ENCODE measurements around the gene DHTKD1.

Gene DHTKD1, protein sequence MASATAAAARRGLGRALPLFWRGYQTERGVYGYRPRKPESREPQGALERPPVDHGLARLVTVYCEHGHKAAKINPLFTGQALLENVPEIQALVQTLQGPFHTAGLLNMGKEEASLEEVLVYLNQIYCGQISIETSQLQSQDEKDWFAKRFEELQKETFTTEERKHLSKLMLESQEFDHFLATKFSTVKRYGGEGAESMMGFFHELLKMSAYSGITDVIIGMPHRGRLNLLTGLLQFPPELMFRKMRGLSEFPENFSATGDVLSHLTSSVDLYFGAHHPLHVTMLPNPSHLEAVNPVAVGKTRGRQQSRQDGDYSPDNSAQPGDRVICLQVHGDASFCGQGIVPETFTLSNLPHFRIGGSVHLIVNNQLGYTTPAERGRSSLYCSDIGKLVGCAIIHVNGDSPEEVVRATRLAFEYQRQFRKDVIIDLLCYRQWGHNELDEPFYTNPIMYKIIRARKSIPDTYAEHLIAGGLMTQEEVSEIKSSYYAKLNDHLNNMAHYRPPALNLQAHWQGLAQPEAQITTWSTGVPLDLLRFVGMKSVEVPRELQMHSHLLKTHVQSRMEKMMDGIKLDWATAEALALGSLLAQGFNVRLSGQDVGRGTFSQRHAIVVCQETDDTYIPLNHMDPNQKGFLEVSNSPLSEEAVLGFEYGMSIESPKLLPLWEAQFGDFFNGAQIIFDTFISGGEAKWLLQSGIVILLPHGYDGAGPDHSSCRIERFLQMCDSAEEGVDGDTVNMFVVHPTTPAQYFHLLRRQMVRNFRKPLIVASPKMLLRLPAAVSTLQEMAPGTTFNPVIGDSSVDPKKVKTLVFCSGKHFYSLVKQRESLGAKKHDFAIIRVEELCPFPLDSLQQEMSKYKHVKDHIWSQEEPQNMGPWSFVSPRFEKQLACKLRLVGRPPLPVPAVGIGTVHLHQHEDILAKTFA

GRCh38 chr10:12068449-12069269, at the start of gene DHTKD1:
TSS of gene DHTKD1 (plus strand) at chr10:12068954. CDS start at chr10:12069034, 80 bp downstream.
- peak; percentile 99 to 100 for DNase-seq

GRCh38 chr10:12019283-12019971, 49.3 kb upstream of the DHTKD1 start:
- DNase-seq: no peak

DNA sequence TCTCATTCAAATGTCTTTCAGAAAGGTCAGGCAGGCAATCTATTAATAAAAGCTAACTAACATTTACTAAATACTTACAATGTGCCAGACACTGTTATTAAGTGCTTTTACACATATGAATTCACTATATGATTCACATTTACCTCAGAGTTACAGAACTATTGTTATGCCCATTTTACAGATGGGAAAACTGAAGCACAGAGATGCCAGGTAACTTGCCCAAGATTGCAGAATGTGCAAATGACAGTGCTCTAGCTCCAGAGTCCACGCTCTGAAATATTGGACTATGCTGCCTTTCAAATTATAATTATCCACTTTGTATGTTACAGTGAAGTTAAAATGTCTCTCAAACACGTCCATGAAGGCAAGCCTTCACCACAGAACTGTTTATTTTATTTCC, 48.2 kb upstream of the DHTKD1 start:
- no peak for DNase-seq

DNA sequence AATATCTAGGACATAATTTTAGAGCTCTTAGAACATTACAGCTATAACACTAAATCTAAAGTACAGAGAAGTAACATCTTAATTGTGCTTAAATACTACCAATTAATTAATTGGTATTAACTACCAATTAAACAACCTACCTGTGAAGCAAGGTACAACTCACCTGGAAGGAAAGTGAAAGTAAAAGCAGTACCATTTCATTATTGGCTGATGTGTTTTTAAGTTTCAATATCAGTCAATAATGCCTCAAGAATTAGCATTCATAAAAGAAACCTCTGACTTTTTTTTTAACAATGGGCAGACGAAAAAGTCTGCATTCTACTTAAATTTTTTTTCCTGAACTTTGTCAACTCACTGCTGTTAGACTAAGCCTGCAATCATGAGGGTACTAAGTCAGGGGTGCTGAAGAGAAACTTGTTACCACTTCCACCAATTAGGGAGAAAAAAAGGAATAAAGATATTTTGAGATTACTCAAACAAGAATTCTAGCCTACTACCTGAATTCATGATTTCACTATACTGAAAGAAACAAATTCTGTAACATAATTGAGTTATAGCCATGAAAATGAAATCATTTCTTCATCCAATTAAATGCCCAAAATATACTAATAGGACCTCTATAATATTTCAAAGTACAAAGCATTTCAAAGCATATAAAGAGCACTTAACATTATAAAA, 46.0 kb upstream of the DHTKD1 start:
- DNase-seq: no peak

DNA sequence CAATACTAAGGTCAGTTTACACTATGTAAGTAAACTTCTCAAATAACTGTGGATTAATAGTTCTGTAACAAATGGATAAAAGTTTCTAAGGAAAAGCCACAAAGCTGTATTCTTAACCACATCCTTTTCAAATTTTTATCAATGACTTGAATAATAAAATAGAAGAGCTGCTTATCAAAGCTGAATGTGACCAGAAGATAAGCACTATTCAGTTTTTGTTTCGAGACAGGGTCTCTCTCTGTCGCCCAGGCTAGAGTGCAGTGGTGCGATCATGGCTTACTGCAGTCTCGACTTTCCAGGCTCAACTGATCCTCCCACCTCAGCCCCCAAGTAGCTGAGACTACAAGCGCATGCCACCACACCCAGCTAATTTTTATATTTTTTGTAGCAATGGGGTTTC, 43.2 kb upstream of the DHTKD1 start:
- no peak for DNase-seq

DNA sequence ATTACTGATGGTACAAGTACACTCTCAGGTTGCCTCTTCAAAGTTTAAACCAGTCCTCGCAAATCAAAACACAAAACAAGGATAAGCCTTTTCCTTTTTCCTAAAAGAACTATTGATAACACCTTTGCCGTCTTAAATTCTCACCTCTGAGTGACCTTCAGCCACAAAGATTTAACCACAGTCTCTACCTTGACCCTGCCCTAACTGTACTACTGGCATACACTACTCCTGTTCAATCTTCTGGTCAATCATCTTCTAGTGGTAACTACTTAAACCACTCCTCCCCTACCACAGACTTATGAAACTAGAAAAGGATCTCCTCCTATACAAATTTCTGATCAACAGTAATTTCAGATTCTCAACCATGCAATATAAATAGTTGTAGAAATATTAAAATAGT, 41.2 kb upstream of the DHTKD1 start:
- DNase-seq: no peak

DNA sequence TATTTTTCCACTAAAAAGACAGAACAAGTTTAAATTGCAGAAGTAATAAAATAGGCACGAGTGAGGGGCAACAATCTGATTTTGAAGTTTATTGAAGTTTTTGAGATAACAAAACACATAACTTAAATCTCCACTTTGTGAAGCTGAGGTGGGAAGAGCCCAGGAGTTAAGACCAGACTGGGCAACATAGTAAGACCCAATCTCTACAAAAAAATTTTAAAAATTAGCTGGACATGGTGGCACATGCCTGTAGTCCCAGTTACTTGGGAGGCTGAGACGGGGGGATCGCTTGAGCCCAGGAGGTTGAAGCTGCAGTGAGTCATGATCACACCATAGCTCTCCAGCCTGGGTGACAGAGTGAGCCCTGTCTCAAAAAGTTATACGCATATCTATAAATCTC, 37.4 kb upstream of the DHTKD1 start:
- no peak for DNase-seq

DNA sequence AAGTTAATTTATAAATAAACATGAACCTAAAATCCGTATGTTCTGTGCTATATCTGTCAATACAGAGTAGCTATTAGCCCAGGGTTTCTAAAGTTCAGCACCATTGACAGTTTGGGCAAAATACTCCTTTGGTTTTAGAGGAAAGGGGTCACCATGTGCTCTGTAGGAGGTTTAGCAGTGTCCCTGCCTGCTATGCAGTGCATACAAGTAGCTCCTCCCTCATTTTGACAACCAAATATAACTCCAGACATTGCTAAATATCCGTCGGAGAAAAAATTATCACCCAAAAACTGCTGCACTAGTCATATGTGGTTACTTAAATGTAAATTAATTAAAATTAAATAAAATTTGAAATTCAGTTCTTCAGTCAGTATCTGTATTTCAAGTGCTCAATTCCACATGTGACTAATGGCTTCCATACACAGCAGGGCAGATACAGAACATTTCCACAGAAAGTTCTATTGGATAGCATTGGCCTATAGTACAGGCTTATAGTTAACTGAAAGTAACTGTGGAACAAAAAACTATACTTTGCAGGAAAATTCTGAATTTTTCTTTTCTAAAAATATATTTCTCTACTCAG, 32.6 kb upstream of the DHTKD1 start:
- no peak for DNase-seq

- peak; percentile 53 to 55 for DNase-seq
Observed at GRCh38 chr10:12041766-12042408, 26.9 kb upstream of the DHTKD1 start.

- peak in 1 of 2 experiments; percentile 56 for DNase-seq
Observed at GRCh38 chr10:12042409-12042796, 26.4 kb upstream of the DHTKD1 start.

- DNase-seq: peak; percentile 98
Observed at GRCh38 chr10:12042797-12043651, 25.7 kb upstream of the DHTKD1 start, which contains the start of gene UPF2. TSS of gene UPF2 (minus strand) at chr10:12042809. CDS start at chr10:12035423, 7,386 bp downstream.

- no peak for DNase-seq
Observed at GRCh38 chr10:12045596-12045995, 23.2 kb upstream of the DHTKD1 start.

DNA sequence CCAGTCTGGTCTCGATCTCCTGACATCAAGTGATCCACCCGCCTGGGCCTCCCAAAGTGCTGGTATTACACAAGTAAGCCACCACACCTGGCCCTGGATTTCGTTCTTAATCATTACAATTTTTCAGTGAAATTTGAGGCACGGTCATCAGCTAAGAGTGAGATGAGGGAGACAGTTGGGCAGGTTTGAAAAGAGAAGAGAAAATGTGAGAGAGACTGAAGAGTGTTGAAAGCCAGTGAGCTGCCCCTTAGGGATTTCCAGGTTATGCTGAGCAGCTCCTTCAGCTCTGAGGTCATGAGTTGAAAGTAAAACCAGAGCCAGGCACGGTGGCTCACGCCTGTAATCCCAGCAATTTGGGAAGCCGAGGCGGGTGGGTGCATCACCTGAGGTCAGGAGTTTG, 20.2 kb upstream of the DHTKD1 start:
- no peak for DNase-seq

- no peak for DNase-seq
Observed at GRCh38 chr10:12050528-12050927, 18.2 kb upstream of the DHTKD1 start.

GRCh38 chr10:12051241-12051640, 17.5 kb upstream of the DHTKD1 start:
- no peak for DNase-seq

DNA sequence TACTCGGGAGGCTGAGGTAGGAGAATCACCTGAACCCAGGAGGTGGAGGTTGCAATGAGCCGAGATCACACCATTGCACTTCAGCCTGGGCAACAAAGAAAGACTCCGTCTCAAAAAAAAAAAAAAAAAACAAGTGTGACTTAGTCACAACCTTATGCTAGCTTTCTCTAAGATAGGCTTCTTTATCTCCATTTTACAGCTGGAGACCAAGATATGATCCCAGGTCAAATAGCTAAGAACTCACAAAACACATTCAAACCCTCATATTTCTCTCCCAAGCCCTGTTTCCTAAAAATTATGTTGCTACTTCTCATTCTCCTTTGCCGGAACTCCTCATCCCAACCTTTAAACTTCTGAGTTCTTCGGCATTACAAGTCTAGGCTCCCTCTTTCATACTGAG, 13.0 kb upstream of the DHTKD1 start:
- DNase-seq: no peak

GRCh38 chr10:12056748-12057147, 12.0 kb upstream of the DHTKD1 start:
- no peak for DNase-seq

GRCh38 chr10:12061124-12061523, 7.6 kb upstream of the DHTKD1 start:
- DNase-seq: no peak

- DNase-seq: no peak
Observed at GRCh38 chr10:12062754-12063482, 5.8 kb upstream of the DHTKD1 start.
